Muscle layer of duodenum (tissue), 2 donors: ENCODE measurements around the gene MAST4.

ENCODE experiments used
- H3K27ac ChIP-seq: one replicate; pipeline ENCODE4 v1.7.0; 2013; ENCODE audit warnings: mild to moderate bottlenecking, low read length
- H3K27me3 ChIP-seq: one replicate; pipeline ENCODE4 v1.7.0; 2013; ENCODE audit warnings: low read depth, mild to moderate bottlenecking, control low read depth, low read length
- H3K36me3 ChIP-seq, 2 donors: one replicate each; pipeline ENCODE4 v1.7.0; 2013; ENCODE audit warnings: low read length in 2 of 2, control low read depth in 1 of 2, mild to moderate bottlenecking in 1 of 2; ENCODE audit not compliant: insufficient read depth in 2 of 2, control insufficient read depth in 1 of 2
- H3K4me1 ChIP-seq, 2 donors: one replicate each; pipeline ENCODE4 v1.7.0; 2013; ENCODE audit warnings: low read length in 2 of 2, mild to moderate bottlenecking in 2 of 2, control low read depth in 1 of 2, moderate library complexity in 1 of 2; ENCODE audit not compliant: insufficient read depth in 2 of 2, control insufficient read depth in 1 of 2
- H3K4me3 ChIP-seq, 2 donors: one replicate each; pipeline ENCODE4 v1.7.0; 2013; ENCODE audit warnings: low read length in 2 of 2, low read depth in 1 of 2, mild to moderate bottlenecking in 1 of 2
- H3K9me3 ChIP-seq, 2 donors: one replicate each; pipeline ENCODE4 v1.7.0; 2013; ENCODE audit warnings: low read length in 2 of 2, control low read depth in 1 of 2, mild to moderate bottlenecking in 1 of 2; ENCODE audit not compliant: control insufficient read depth in 1 of 2
- donor health status: healthy.

The MAST4 gene

GRCh38 chr5:66886941-66887340, 290.7 kb downstream of the MAST4 start:
- no peaks in the 10 kb centered on the region for H3K36me3 ChIP-seq
- H3K4me3 ChIP-seq, result no peak overlapping the region
- no peaks in the 10 kb centered on the region for H3K9me3 ChIP-seq
- no peaks in the 10 kb centered on the region for H3K27me3 ChIP-seq
- no peak overlapping the region for H3K27ac ChIP-seq
- peaks cover 0 to 3% of the 10 kb centered on the region in 2 donors for H3K4me1 ChIP-seq

- no peak overlapping the region for H3K4me3 ChIP-seq
- peaks cover 0 to 3% of the 10 kb centered on the region in 2 donors for H3K4me1 ChIP-seq
- H3K36me3 ChIP-seq, result no peaks in the 10 kb centered on the region
- no peaks in the 10 kb centered on the region for H3K9me3 ChIP-seq
- H3K27ac ChIP-seq, result no peak overlapping the region
- no peaks in the 10 kb centered on the region for H3K27me3 ChIP-seq
Measured at GRCh38 chr5:66888613-66889012, 292.4 kb downstream of the MAST4 start.

- Histone ChIP-seq H3K36me3 (no peaks in the 10 kb centered on the region), H3K4me3 (no peak overlapping the region), H3K4me1 (peaks cover 0 to 3% of the 10 kb centered on the region in 2 donors), H3K27me3 (no peaks in the 10 kb centered on the region), H3K27ac (no peak overlapping the region), H3K9me3 (no peaks in the 10 kb centered on the region)
Measured at GRCh38 chr5:66889056-66889455, 292.9 kb downstream of the MAST4 start.

GRCh38 chr5:66889524-66889923, 293.3 kb downstream of the MAST4 start:
- no peak overlapping the region for H3K4me3 ChIP-seq
- no peaks in the 10 kb centered on the region for H3K9me3 ChIP-seq
- no peak overlapping the region for H3K27ac ChIP-seq
- H3K27me3 ChIP-seq, result no peaks in the 10 kb centered on the region
- H3K4me1 ChIP-seq, result peaks cover 0 to 3% of the 10 kb centered on the region in 2 donors
- H3K36me3 ChIP-seq, result no peaks in the 10 kb centered on the region

GRCh38 chr5:66891184-66891925, 295.2 kb downstream of the MAST4 start:
- Histone ChIP-seq H3K9me3 (no peaks in the 10 kb centered on the region), H3K36me3 (no peaks in the 10 kb centered on the region), H3K4me3 (no peak overlapping the region), H3K27ac (no peak overlapping the region), H3K27me3 (no peaks in the 10 kb centered on the region), H3K4me1 (peaks cover 0 to 3% of the 10 kb centered on the region in 2 donors)

GRCh38 chr5:66892716-66893115, 296.5 kb downstream of the MAST4 start:
- H3K27me3 ChIP-seq, result no peaks in the 10 kb centered on the region
- peaks cover 0 to 3% of the 10 kb centered on the region in 2 donors for H3K4me1 ChIP-seq
- H3K27ac ChIP-seq, result no peak overlapping the region
- no peaks in the 10 kb centered on the region for H3K9me3 ChIP-seq
- no peaks in the 10 kb centered on the region for H3K36me3 ChIP-seq
- no peak overlapping the region for H3K4me3 ChIP-seq

GRCh38 chr5:66894480-66895240, 298.5 kb downstream of the MAST4 start:
- no peak overlapping the region for H3K27ac ChIP-seq
- no peak overlapping the region for H3K4me3 ChIP-seq
- H3K36me3 ChIP-seq, result no peaks in the 10 kb centered on the region
- H3K9me3 ChIP-seq, result no peaks in the 10 kb centered on the region
- H3K27me3 ChIP-seq, result no peaks in the 10 kb centered on the region
- no peaks in the 10 kb centered on the region for H3K4me1 ChIP-seq

GRCh38 chr5:66896171-66896570, 300.0 kb downstream of the MAST4 start:
- H3K9me3 ChIP-seq, result no peaks in the 10 kb centered on the region
- no peak overlapping the region for H3K27ac ChIP-seq
- H3K4me1 ChIP-seq, result no peaks in the 10 kb centered on the region
- no peak overlapping the region for H3K4me3 ChIP-seq
- H3K36me3 ChIP-seq, result no peaks in the 10 kb centered on the region
- no peaks in the 10 kb centered on the region for H3K27me3 ChIP-seq

GRCh38 chr5:66897356-66897755, 301.2 kb downstream of the MAST4 start:
- no peaks in the 10 kb centered on the region for H3K4me1 ChIP-seq
- H3K4me3 ChIP-seq, result no peak overlapping the region
- H3K27ac ChIP-seq, result no peak overlapping the region
- no peaks in the 10 kb centered on the region for H3K36me3 ChIP-seq
- no peaks in the 10 kb centered on the region for H3K27me3 ChIP-seq
- no peaks in the 10 kb centered on the region for H3K9me3 ChIP-seq

GRCh38 chr5:66898241-66898995, 302.2 kb downstream of the MAST4 start:
- Histone ChIP-seq H3K27ac (no peak overlapping the region), H3K9me3 (no peaks in the 10 kb centered on the region), H3K4me1 (no peaks in the 10 kb centered on the region)

GRCh38 chr5:66903218-66903617, 307.0 kb downstream of the MAST4 start:
- no peaks in the 10 kb centered on the region for H3K4me1 ChIP-seq
- H3K27ac ChIP-seq, result no peak overlapping the region

More at GRCh38 chr5:66898241-66898995, 302.2 kb downstream of the MAST4 start:
- no peak overlapping the region for H3K4me3 ChIP-seq
- H3K36me3 ChIP-seq, result no peaks in the 10 kb centered on the region
- H3K27me3 ChIP-seq, result no peaks in the 10 kb centered on the region

More at GRCh38 chr5:66903218-66903617, 307.0 kb downstream of the MAST4 start:
- Histone ChIP-seq H3K9me3 (no peaks in the 10 kb centered on the region), H3K4me3 (no peak overlapping the region), H3K36me3 (no peaks in the 10 kb centered on the region), H3K27me3 (no peaks in the 10 kb centered on the region)
